Measurements from ENCODE around the gene BMF.
"Not testable (repeated sequence)": the region's sequence is repeated elsewhere in the genome, so short reads cannot be mapped to it uniquely, and the experiment has no call there.

BMF gene

DNA sequence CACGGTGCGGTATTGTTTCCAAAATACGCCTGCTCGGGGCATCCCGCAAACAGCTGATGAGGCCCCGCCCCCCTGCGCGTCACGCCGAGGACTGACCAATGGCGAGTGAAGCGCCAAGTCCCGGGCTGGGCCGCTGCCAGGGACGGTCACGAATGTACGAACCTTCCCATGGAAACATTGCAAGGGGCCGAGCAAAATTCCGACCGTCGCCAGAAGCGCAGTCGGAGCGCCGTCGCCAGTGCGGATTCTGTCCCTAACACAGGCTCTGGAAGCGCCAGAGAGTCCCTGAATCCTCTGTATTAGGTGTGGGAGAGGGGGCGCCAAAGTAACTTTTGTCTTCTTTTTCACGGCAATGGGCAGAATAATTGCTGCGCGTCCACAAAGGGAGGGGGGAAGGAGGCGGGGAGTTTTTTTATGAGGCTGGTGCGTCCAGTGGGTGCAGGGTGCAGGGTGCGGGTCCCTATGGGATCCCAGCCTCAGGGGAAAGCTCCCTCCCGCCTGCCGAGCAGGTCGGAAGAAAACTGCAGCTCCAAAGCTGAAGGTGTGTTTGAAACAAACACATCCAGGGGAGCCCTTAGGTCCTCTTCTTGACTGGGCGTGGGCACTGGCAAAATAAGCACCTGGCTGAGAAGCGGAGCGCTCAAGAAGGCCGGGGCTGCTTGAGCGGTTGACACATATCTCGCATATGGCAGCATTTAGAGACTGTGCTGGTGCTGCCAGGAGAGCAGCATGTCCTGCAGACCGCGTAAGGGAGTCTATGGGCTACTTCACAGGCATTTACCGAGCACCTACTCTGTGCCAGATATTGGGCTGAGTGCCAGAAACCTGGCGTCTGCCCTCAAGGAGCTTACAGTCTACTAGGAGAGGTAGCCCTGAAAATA is at the start of gene BMF:
BMF (minus strand) TSS at position 25 of the 881 bp plus-strand sequence. CDS start 2,793 bp downstream, outside the sequence.
- DNase-seq = peak; percentile 88

GRCh38 chr15:40157778-40158447 is 49.2 kb upstream of the BMF start:
- no peak for DNase-seq

DNA sequence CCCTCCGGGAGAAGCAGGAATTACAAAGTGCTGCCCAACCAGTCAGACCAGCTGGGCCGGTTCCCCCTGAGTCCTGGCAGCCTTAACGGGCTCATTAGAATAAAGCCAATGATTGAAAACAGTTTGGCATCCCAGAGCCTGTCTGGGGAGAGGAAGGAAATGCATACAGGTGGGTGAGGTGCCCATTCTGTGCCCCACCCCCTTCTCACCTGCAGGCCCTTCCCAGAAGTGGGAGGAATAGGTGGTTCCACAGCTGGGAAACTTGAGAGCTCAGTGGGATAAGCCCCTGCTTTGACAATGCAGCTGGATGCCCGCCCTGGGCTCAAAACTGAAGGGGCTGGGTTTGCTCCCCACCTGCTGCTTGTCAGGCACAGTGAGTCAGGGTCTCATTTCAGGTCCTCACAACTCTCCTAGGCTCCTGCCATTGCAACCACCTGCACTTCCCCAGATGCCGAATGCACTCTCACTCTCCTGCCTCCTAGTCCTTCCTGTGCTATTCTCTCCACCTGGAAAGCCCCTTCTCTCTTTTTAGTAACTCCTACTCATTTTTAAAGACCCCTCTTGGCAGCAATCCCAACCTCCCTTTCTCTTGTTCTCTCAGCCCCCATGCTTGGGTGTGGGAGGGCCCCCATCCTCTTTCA is 46.7 kb upstream of the BMF start:
- DNase-seq = no peak

DNA sequence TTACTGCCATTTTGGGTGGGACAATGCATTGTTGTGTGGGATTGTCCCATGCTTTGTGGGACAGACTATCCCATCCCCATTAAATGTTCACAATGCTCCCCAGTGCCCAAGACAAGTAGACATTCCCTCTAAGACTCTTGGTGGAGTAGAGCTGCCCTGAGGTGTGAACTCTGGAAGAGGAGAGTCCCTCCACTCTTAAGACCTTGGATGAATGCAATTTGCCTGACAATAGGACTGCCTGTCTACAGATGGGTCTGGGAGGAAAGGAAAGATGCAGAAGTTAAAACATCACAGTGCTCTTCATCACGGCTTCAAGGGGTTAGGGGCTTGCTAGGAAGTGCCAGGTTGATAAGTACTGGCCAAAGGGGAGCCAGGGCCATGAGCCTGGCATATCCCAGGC is 46.1 kb upstream of the BMF start:
- not testable (repeated sequence) for DNase-seq

DNA sequence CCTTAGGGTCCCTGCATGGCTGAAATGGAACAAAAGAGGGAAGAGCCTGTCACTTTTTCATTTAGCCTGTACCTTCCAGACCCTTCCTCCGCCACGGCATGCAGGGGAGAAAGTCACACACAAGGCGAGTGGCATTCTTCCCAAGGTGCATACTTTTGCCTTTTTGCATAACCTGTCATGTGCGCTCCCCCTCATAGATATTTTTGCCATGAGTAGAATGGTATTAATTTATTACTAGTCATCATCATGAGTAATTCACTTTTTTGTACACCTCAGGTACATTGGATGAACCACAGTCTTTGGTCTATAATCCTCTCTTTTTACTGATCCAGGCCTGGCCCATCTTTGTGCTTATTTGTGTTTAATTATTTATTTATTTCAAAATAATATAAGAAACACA is 43.3 kb upstream of the BMF start:
- no peak for DNase-seq

GRCh38 chr15:40151499-40151898 is 42.8 kb upstream of the BMF start:
- DNase-seq = no peak

DNA sequence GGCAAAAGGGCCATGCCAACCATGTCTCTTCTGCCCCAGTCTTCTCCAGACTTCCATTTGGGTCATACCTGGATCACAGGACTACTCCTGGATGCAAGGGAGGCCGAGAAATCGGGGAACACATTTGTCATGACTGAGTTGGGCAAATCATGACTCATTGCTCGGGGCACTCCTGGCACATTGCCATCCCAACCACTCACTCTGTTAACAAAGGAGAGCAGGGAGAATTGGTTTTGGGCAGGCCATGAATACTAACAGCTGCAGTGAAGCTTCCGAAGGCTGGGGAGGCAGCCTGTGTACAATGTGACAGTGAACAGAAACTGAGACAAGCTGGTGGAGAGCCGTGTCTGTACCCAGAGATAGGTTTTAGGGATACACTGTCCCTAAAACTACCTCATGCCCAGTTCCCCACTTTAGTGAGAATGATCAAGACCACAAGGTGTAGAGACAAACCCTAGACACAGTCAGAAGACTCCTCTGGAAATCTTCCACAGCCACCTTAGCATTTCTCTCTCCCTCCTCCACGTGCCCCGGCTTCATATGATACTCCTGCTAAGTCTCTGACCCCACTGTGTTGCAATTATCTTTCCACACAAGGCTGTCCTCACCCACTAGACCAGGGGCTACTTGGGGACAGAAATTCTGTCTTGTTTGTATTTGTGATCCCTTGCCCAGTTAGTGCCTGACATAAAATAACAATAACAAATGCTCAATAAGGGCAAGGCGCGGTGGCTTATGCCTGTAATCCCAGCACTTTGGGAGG is 41.7 kb upstream of the BMF start:
- peak; percentile 11 for DNase-seq

- no peak for DNase-seq
These were observed 40.7 kb upstream of the BMF start for GRCh38 chr15:40149339-40149738.

GRCh38 chr15:40146037-40146436 is 37.4 kb upstream of the BMF start:
- DNase-seq = no peak

- DNase-seq = no peak
These were observed 33.7 kb upstream of the BMF start for GRCh38 chr15:40142428-40142827.

- not testable (repeated sequence) for DNase-seq
These were observed 29.5 kb upstream of the BMF start for GRCh38 chr15:40138201-40138570.

DNA sequence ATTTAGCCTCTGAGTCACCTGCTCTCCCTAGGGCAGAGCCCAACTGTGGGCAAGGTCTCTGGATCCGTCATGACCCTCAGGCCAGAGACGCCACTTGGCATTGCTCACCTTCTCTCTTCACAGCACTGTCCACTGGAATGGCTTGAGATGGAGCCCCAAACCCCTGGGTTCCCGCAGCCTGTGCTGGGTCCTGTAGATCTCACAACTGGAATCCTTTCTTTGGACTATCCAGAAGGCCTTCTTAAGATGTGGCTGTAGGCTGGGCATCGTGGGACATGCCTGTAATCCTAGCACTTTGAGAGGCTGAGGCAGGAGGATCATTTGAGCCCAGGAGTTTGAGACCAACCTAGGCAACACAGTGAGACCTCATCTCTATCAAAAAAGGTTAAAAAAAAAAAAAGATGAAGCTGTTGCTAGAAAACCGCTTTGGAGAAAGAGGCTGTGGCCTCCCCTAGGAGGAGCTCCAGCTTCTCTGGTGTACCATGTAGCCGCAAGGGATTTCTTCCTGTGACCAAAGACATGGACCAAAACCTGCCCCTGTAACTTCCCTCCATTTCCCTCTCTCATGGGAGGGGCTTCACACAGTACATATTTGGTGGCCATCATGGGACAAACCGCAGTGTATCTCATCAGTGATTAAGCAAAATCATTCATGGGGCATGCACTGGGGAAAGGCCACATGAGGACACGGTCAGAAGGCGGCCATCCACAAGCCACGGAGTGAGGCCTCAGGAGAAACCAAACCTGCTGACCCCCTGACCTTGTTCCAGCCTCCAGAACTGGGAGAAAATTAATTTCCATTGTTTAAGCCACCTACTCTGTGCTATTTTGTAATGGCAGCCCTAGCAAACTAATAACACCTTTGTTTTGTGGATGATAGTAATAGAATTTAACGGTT is 28.9 kb upstream of the BMF start:
- no peak for DNase-seq

DNA sequence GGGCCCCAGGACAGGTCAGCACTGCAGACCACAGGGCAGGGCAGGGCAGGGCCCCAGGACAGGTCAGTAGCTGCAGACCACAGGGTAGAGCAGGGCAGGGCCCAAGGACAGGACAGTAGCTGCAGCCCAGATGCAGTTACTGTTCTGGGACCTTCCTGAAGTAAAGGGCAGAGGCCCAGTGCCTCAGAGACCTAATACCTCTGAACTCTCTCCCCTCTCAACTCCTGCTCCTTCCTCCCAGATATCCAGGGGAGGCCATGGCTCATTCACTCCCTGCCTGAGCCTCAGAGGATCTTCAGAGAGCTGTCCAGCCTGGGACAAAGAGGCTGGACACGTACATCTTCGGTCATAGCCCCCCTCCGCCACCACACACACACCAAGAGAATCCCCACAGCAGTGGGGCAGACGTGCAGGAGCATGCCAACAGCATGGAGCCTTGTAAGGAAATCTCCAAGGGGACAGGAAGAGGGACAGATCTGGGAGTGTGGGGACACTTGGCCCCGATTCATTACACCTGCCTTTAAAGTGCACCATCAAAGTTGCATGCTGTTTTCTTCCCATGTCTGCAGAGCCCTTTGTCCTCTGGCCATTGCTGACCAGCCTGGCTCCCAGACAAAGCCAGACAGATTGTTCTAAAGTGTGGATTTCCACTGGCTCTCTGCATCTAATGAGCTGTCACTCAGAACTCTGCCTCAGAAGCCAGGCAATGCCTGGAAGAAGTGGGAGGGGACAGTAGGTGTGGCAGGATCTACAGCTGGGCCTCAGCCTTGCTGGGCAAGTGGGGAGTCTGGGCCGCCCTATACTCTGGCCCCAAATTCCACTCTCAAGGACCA is 28.0 kb upstream of the BMF start:
- DNase-seq = no peak

DNA sequence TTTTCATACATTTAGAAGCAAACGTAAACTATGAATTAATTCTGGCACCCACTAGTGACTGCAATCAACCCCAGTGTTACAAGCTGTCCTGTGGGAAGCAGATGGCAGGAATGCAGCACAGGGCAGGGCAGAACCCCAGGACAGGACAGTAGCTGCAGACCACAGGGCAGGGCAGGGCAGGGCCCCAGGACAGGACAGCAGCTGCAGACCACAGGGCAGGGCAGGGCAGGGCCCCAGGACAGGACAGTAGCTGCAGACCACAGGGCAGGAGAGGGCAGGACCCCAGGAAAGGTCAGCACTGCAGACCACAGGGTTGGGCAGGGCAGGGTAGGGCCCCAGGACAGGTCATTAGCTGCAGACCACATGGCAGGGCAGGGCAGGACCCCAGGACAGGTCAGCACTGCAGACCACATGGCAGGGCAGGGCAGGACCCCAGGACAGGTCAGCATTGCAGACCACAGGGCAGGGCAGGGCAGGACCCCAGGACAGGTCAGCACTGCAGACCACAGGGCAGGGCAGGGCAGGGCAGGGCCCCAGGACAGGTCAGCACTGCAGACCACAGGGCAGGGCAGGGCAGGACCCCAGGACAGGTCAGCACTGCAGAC is 27.3 kb upstream of the BMF start:
- DNase-seq = not testable (repeated sequence)

- DNase-seq = no peak
These were observed 26.2 kb upstream of the BMF start for GRCh38 chr15:40134885-40135284.

GRCh38 chr15:40133544-40133943 is 24.9 kb upstream of the BMF start:
- DNase-seq = no peak

- DNase-seq = no peak
These were observed 22.3 kb upstream of the BMF start for GRCh38 chr15:40130799-40131502.

DNA sequence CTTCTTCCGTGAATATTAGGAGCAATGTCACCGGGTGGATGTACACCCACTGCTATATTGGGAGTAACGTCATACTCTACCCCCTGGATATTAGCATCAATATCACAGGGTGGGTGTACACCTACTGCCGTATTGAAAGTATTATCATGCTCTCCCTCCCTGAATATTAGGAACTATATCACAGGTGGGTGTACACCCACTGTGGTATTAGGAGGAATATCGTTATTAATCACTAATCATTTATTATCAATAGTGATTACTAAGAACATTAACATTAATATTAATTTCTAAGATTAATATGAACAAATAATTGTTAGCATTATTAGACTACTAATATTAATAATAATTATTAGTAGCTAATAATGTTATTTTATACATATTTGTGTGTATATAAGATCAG is 21.4 kb upstream of the BMF start:
- DNase-seq = no peak

- no peak for DNase-seq
These were observed 20.3 kb upstream of the BMF start for GRCh38 chr15:40128766-40129660.
